ENCODE measurements around the gene CTAGE4.
"Not testable (repeated sequence)": the region's sequence is repeated elsewhere in the genome, so short reads cannot be mapped to it uniquely, and the experiment has no call there.

The CTAGE4 gene

GRCh38 chr7:144201978-144202377 is 18.7 kb downstream of the CTAGE4 start:
- DNase-seq (ENCODE audit: low spot score); in situ Hi-C loops (cut with MboI; ENCODE audit: low pct_unique_long_range_greater_than_20kb, low sequenced_read_pairs, unreplicated experiment): not testable (repeated sequence)

- in situ Hi-C loops (cut with MboI; ENCODE audit: low pct_unique_long_range_greater_than_20kb, low sequenced_read_pairs, unreplicated experiment); DNase-seq (ENCODE audit: low spot score): not testable (repeated sequence)
Observed at GRCh38 chr7:144203086-144203485, 19.8 kb downstream of the CTAGE4 start.

- in situ Hi-C loops (cut with MboI; ENCODE audit: low pct_unique_long_range_greater_than_20kb, low sequenced_read_pairs, unreplicated experiment); DNase-seq (ENCODE audit: low spot score): not testable (repeated sequence)
Observed at GRCh38 chr7:144205306-144205705, 22.0 kb downstream of the CTAGE4 start.

GRCh38 chr7:144217200-144217599 is 33.9 kb downstream of the CTAGE4 start:
- DNase-seq (ENCODE audit: low spot score); in situ Hi-C loops (cut with MboI; ENCODE audit: low pct_unique_long_range_greater_than_20kb, low sequenced_read_pairs, unreplicated experiment): not testable (repeated sequence)

GRCh38 chr7:144218581-144218980 is 35.3 kb downstream of the CTAGE4 start:
- DNase-seq (ENCODE audit: low spot score); in situ Hi-C loops (cut with MboI; ENCODE audit: low pct_unique_long_range_greater_than_20kb, low sequenced_read_pairs, unreplicated experiment): not testable (repeated sequence)

- in situ Hi-C loops (cut with MboI; ENCODE audit: low pct_unique_long_range_greater_than_20kb, low sequenced_read_pairs, unreplicated experiment); DNase-seq (ENCODE audit: low spot score): not testable (repeated sequence)
Observed at GRCh38 chr7:144219149-144219548, 35.9 kb downstream of the CTAGE4 start.

- DNase-seq (ENCODE audit: low spot score); in situ Hi-C loops (cut with MboI; ENCODE audit: low pct_unique_long_range_greater_than_20kb, low sequenced_read_pairs, unreplicated experiment): not testable (repeated sequence)
Observed at GRCh38 chr7:144220531-144220930, 37.3 kb downstream of the CTAGE4 start.

- DNase-seq (ENCODE audit: low spot score); in situ Hi-C loops (cut with MboI; ENCODE audit: low pct_unique_long_range_greater_than_20kb, low sequenced_read_pairs, unreplicated experiment): not testable (repeated sequence)
Observed at GRCh38 chr7:144223675-144224074, 40.4 kb downstream of the CTAGE4 start.

GRCh38 chr7:144226866-144227265 is 43.6 kb downstream of the CTAGE4 start:
- in situ Hi-C loops (cut with MboI; ENCODE audit: low pct_unique_long_range_greater_than_20kb, low sequenced_read_pairs, unreplicated experiment); DNase-seq (ENCODE audit: low spot score): not testable (repeated sequence)

- in situ Hi-C loops (cut with MboI; ENCODE audit: low pct_unique_long_range_greater_than_20kb, low sequenced_read_pairs, unreplicated experiment); DNase-seq (ENCODE audit: low spot score): not testable (repeated sequence)
Observed at GRCh38 chr7:144228810-144229209, 45.5 kb downstream of the CTAGE4 start.

- DNase-seq (ENCODE audit: low spot score); in situ Hi-C loops (cut with MboI; ENCODE audit: low pct_unique_long_range_greater_than_20kb, low sequenced_read_pairs, unreplicated experiment): not testable (repeated sequence)
Observed at GRCh38 chr7:144231027-144231426, 47.8 kb downstream of the CTAGE4 start.

- in situ Hi-C loops (cut with MboI; ENCODE audit: low pct_unique_long_range_greater_than_20kb, low sequenced_read_pairs, unreplicated experiment); DNase-seq (ENCODE audit: low spot score): not testable (repeated sequence)
Observed at GRCh38 chr7:144233039-144233438, 49.8 kb downstream of the CTAGE4 start.

Measured in GM13977 (cell line).